HG03196 (cell line): ENCODE data around the gene PKNOX2.

Source experiments
- ATAC-seq: cut with Tn5 transposase; IDR thresholded peaks from one replicate; pipeline ENCODE4 v1.9.1; 2021; ENCODE audit not compliant: unreplicated experiment

The PKNOX2 gene

GRCh38 chr11:125171974-125172373, 7.4 kb downstream of the PKNOX2 start:
- no peak for ATAC-seq

GRCh38 chr11:125173027-125173426, 8.5 kb downstream of the PKNOX2 start:
- ATAC-seq, result no peak

GRCh38 chr11:125173556-125173955, 9.0 kb downstream of the PKNOX2 start:
- ATAC-seq, result no peak

GRCh38 chr11:125174057-125174456, 9.5 kb downstream of the PKNOX2 start:
- ATAC-seq, result no peak

GRCh38 chr11:125174686-125175085, 10.1 kb downstream of the PKNOX2 start:
- no peak for ATAC-seq

- ATAC-seq, result no peak
These were observed 10.6 kb downstream of the PKNOX2 start for GRCh38 chr11:125175166-125175565.

GRCh38 chr11:125175896-125176575, 11.5 kb downstream of the PKNOX2 start:
- no peak for ATAC-seq

GRCh38 chr11:125176866-125177265, 12.3 kb downstream of the PKNOX2 start:
- peak; percentile 41 for ATAC-seq

- no peak for ATAC-seq
These were observed 13.0 kb downstream of the PKNOX2 start for GRCh38 chr11:125177543-125177942.

GRCh38 chr11:125179346-125179745, 14.8 kb downstream of the PKNOX2 start:
- no peak for ATAC-seq

GRCh38 chr11:125179895-125180294, 15.3 kb downstream of the PKNOX2 start:
- no peak for ATAC-seq

- peak; percentile 69 for ATAC-seq
These were observed 16.1 kb downstream of the PKNOX2 start for GRCh38 chr11:125180413-125181305.

- no peak for ATAC-seq
These were observed 18.0 kb downstream of the PKNOX2 start for GRCh38 chr11:125182573-125182972.

GRCh38 chr11:125183641-125184040, 19.1 kb downstream of the PKNOX2 start:
- ATAC-seq, result no peak

GRCh38 chr11:125188021-125188420, 23.5 kb downstream of the PKNOX2 start:
- ATAC-seq, result no peak

GRCh38 chr11:125190566-125190965, 26.0 kb downstream of the PKNOX2 start:
- no peak for ATAC-seq

GRCh38 chr11:125192183-125192582, 27.6 kb downstream of the PKNOX2 start:
- no peak for ATAC-seq

GRCh38 chr11:125192717-125193415, 28.3 kb downstream of the PKNOX2 start:
- ATAC-seq, result no peak

- ATAC-seq, result no peak
These were observed 28.8 kb downstream of the PKNOX2 start for GRCh38 chr11:125193416-125193726.

- ATAC-seq, result no peak
These were observed 29.3 kb downstream of the PKNOX2 start for GRCh38 chr11:125193841-125194240.

- no peak for ATAC-seq
These were observed 35.4 kb downstream of the PKNOX2 start for GRCh38 chr11:125199915-125200314.

GRCh38 chr11:125200441-125200840, 35.9 kb downstream of the PKNOX2 start:
- ATAC-seq, result no peak
